Ovary (tissue), 9 donors: ENCODE data around the gene MAN1C1. TPM values are rescaled to one million over a fixed set of nuclear protein-coding genes. Genes with fewer than 3 reads are reported as not detected.
"Not testable (repeated sequence)": the region's sequence is repeated elsewhere in the genome, so short reads cannot be mapped to it uniquely, and the experiment has no call there.

Source experiments
- DNase-seq, 5 donors: peaks; one replicate each; pipeline ENCODE4 v3.0.0-alpha.2; 2019 to 2020
- H3K27ac ChIP-seq, 2 donors: fragments of 200-600 bp; one replicate each; pipeline versions ENCODE4 v1.5.1 to v1.8.0; 2019 to 2022
- H3K27me3 ChIP-seq: fragments of 200-600 bp; one replicate; pipeline ENCODE4 v1.8.0; 2022
- H3K36me3 ChIP-seq: fragments of 200-600 bp; sonication (generic); one replicate; pipeline ENCODE4 v1.5.1; 2019
- H3K4me1 ChIP-seq: one replicate; pipeline ENCODE4 v1.8.1; 2013; ENCODE audit warnings: mild to moderate bottlenecking, moderate library complexity; ENCODE audit not compliant: insufficient read depth
- H3K4me3 ChIP-seq: fragments of 200-600 bp; sonication (generic); one replicate; pipeline ENCODE4 v1.5.1; 2017
- H3K9me3 ChIP-seq, 2 donors: fragments of 200-600 bp in 1 of 2; sonication (generic) in 1 of 2; one replicate each; pipeline versions ENCODE4 v1.5.1 to v1.8.1; 2013 to 2019; ENCODE audit warnings: mild to moderate bottlenecking in 1 of 2, moderate library complexity in 1 of 2
- EP300 ChIP-seq: sonication (generic); formaldehyde crosslinking; IDR thresholded peaks from one replicate; pipeline ENCODE4 v1.6.1; 2017; ENCODE audit warnings: antibody characterized with exemption
- POLR2A ChIP-seq: fragments of 450-650 bp; IDR thresholded peaks from one replicate; pipeline ENCODE4 v1.6.1; 2017; ENCODE audit warnings: antibody characterized with exemption, mild to moderate bottlenecking, moderate library complexity
- WGBS, 3 donors: extraction: QIAGEN DNeasy Blood & Tissue Kit in 1 of 3; methylation state at CpG; one replicate each; pipeline versions ENCODE4 v1.1.5 to v1.1.7; 2013 to 2017; 5-methylcytosine and 5-hydroxymethylcytosine counted together
- intact Hi-C, 4 donors: fragments of 100-400 bp; cut with DNase I; formaldehyde crosslinking; loops; one replicate each; pipeline versions ENCODE4 v1.11.0 to v1.15.1; 2022 to 2023
- polyA plus RNA-seq, 2 donors: library from polyadenylated mRNA; stranded (reverse); fragments of 200-250 nt in 1 of 2; fragments of 350-450 nt in 1 of 2; fragmentation: Illumina TruSeq in 1 of 2; extraction: RNeasy Lipid Tissue Mini Kit (QIAGEN cat#74804) in 1 of 2; gene quantifications; one replicate each; pipeline ENCODE4 v1.2.3, GENCODE V29; 2013 to 2014
- total RNA-seq, 7 donors: library from RNA; depleted of rRNA in 2 of 7; stranded (reverse); fragments of >200 nt in 2 of 7; fragmentation: NEBNext Ultra II Directional in 3 of 7; extraction: Animal tissue kit (Norgen Biotek cat#: 25700) in 3 of 7; gene quantifications; one replicate each; pipeline versions ENCODE4 v1.1.0 to v1.2.4, GENCODE V29; 2016 to 2023
- TF ChIP-seq, protein P1 (sequence below), 3 donors: fragments of 450-650 bp in 2 of 3; fragments of 200-600 bp in 1 of 3; IDR thresholded peaks; one replicate each; pipeline versions ENCODE4 v1.5.1 to v1.8.0; 2016 to 2022; ENCODE audit warnings: antibody characterized with exemption in 3 of 3, mild to moderate bottlenecking in 1 of 3
- donor health status: DM: no; HTN: no; CAD: no; lungs with moderate emphysema.
- donor health status: DM: no; HTN: no; CAD: no.
- donor health status: Bipolar disorder and iron deficiency.
- donor health status: DM: yes; HTN: yes; CAD: no.
- donor health status: DM: no; HTN: no; CAD: no.
- donor health status: DM: yes; HTN: yes; CAD: no.

MAN1C1 gene
- total and polyA plus RNA-seq, 9 donors: 18.0 to 59.2 (median 33.1) TPM

DNA sequence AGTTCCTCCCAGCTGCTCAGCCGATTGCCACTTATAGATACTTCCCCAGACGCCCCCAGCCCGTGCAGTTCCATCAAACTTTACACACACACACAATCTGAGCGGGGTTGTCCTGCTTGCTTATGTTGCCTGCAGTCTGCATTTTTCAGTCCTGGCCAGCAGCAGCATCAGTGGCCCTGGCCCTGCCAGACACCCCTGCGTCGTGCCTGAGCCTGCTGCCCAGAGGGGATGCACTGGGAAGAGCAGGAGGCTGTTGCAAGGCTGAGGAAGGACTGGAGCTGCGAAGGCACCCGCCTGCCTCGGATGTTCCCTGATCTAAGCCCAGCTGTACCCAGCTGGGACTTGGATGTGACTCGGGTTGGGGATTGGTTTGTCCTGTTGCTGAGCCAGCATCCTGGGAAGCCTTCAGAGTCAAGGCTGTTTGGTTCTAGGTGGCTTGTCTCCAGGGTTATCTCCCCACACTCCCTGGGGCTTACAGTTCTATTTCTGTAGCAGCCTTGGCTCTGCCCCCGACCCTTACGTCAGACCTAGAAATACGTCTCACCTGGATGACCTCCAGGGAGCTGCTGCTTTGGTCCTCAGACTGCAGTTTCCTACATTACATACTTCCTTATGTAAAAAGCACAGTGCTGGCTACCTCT, 42.3 kb downstream of the MAN1C1 start:
- intact Hi-C loops: loop anchor here in 1 of 4 donors (5.0 kb wide), 1 partner anchor 37 kb away; no protein-coding TSS in a partner anchor
- Histone ChIP-seq H3K4me3 (no peak overlapping the region), H3K27ac (peak overlapping the region in 1 of 2 donors; percentile 57), H3K9me3 (no peaks in the 10 kb centered on the region), H3K4me1 (peaks cover 19% of the 10 kb centered on the region), H3K36me3 (no peaks in the 10 kb centered on the region), H3K27me3 (no peaks in the 10 kb centered on the region)
- 12 to 43% (median 25%) methylated on average over 13 of the region's 13 CpGs for WGBS, 3 donors
- TF ChIP-seq EP300 (no peak), POLR2A (no peak)
- TF ChIP-seq, protein P1, sequence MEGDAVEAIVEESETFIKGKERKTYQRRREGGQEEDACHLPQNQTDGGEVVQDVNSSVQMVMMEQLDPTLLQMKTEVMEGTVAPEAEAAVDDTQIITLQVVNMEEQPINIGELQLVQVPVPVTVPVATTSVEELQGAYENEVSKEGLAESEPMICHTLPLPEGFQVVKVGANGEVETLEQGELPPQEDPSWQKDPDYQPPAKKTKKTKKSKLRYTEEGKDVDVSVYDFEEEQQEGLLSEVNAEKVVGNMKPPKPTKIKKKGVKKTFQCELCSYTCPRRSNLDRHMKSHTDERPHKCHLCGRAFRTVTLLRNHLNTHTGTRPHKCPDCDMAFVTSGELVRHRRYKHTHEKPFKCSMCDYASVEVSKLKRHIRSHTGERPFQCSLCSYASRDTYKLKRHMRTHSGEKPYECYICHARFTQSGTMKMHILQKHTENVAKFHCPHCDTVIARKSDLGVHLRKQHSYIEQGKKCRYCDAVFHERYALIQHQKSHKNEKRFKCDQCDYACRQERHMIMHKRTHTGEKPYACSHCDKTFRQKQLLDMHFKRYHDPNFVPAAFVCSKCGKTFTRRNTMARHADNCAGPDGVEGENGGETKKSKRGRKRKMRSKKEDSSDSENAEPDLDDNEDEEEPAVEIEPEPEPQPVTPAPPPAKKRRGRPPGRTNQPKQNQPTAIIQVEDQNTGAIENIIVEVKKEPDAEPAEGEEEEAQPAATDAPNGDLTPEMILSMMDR (IDR thresholded peaks at IDR 0.05): no peak
- peak; percentile 74 to 83 (median 77) for DNase-seq

- no peak overlapping the region for H3K4me3 ChIP-seq
- no peaks in the 10 kb centered on the region for H3K9me3 ChIP-seq
- H3K27ac ChIP-seq: no peak overlapping the region
- H3K27me3 ChIP-seq: no peaks in the 10 kb centered on the region
- WGBS, 3 donors: 71 to 89% (median 84%) methylated on average over 8 of the region's 8 CpGs
- no peak for DNase-seq
- TF ChIP-seq, protein P1 (IDR thresholded peaks at IDR 0.05): no peak
- intact Hi-C loops: no loop called here
- H3K36me3 ChIP-seq: no peaks in the 10 kb centered on the region
- peaks cover 15% of the 10 kb centered on the region for H3K4me1 ChIP-seq
These were observed 44.6 kb downstream of the MAN1C1 start for GRCh38 chr1:25661043-25661815.

DNA sequence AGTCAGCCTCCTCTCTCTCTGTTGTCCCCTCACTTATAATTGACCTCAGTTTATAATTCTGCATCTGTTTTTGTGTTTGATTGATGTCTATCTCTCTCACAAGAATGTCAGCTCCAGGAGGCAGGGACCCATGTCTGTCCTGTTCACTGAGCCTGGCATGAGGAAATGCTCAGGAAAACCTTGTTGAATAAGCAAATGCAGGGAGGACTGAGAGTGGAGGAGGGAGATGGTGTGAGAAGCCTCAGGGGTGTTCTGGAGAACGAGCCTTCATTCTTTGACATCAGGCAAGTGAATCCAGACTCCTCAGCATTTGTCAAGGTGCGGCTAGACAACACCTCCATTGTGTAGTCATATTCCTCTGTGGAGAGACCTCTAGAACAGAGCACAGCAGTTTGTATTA, 45.5 kb downstream of the MAN1C1 start:
- 94 to 95% (median 95%) methylated on average over 2 of the region's 2 CpGs for WGBS, 3 donors
- H3K36me3 ChIP-seq: no peaks in the 10 kb centered on the region
- DNase-seq: no peak
- TF ChIP-seq POLR2A (no peak), EP300 (no peak)
- TF ChIP-seq, protein P1 (IDR thresholded peaks at IDR 0.05): no peak
- no peak overlapping the region for H3K4me3 ChIP-seq
- intact Hi-C loops: no loop called here
- no peaks in the 10 kb centered on the region for H3K27me3 ChIP-seq
- peaks cover 16% of the 10 kb centered on the region for H3K4me1 ChIP-seq
- H3K27ac ChIP-seq: no peak overlapping the region
- no peaks in the 10 kb centered on the region for H3K9me3 ChIP-seq

GRCh38 chr1:25662959-25663358, 46.4 kb downstream of the MAN1C1 start:
- H3K27me3 ChIP-seq, DNase-seq, intact Hi-C loops, H3K4me3 ChIP-seq, H3K36me3 ChIP-seq, H3K9me3 ChIP-seq, H3K27ac ChIP-seq: not testable (repeated sequence)
- peaks cover 15% of the 10 kb centered on the region for H3K4me1 ChIP-seq
- WGBS, 3 donors: 94 to 98% (median 98%) methylated on average over 2 of the region's 2 CpGs
